ENCODE data around the gene DNAH1. TPM values are rescaled to one million over a fixed set of nuclear protein-coding genes. Genes with fewer than 3 reads are reported as not detected.
"Not testable (repeated sequence)": the region's sequence is repeated elsewhere in the genome, so short reads cannot be mapped to it uniquely, and the experiment has no call there.

DNAH1 gene
- total RNA-seq, 1 donor from 2014 or later: 10.6 TPM

- Mint-ChIP-seq H3K36me3 (ENCODE audit: low read depth) (no peaks in the 10 kb centered on the region), H3K27ac (no peak overlapping the region), H3K9me3 (no peaks in the 10 kb centered on the region), H3K27me3 (no peaks in the 10 kb centered on the region), H3K4me1 (no peaks in the 10 kb centered on the region), H3K4me3 (no peak overlapping the region)
- intact Hi-C loops (cut with micrococcal nuclease): no loop called here
- no peak for DNase-seq
Measured at GRCh38 chr3:52325686-52326085, 9.6 kb downstream of the DNAH1 start.

- intact Hi-C loops (cut with micrococcal nuclease): no loop called here
- Mint-ChIP-seq H3K36me3 (ENCODE audit: low read depth) (no peaks in the 10 kb centered on the region), H3K9me3 (no peaks in the 10 kb centered on the region), H3K4me1 (no peaks in the 10 kb centered on the region), H3K27ac (no peak overlapping the region), H3K4me3 (no peak overlapping the region), H3K27me3 (no peaks in the 10 kb centered on the region)
- DNase-seq: no peak
Measured at GRCh38 chr3:52326976-52327375, 10.9 kb downstream of the DNAH1 start.

DNA sequence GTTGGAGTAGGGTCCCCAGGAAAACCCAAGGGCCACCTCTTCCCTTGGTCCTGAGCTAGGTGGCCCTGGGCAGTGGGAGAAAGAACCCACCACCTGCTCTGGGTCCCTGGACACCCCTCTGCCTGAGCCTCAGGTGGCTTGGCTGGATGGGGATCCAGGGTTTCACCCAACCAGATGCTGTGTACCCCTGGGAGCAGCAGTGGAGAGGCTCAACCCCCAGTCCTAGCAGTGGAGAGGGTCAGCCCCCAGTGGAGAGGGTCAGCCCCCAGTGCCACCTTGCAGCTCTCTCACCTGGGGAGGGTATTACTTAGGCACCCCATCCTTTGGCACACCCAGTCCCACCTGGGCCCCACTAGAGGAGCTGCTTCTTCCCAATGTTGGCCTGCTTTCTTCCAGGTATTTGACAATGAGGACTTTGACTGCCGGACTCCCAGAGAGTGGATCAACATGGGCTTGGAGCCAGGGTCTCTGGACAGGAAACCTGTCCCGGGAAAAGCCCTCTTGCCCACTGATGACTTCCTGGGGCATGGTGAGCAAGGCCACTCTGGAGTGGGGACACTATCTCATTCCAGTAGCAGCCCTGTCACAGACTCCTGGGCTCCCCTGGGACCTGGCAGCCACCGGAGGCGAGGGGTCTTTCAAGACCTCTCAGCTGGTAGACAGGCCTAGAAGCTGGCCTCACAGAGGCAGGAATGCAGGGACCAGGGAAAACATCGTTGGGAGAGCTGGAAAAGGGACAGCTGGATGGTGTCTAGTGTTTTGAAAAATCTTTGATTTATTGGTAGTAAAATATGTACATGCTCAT is 11.6 kb downstream of the DNAH1 start:
- H3K9me3 Mint-ChIP-seq: no peaks in the 10 kb centered on the region
- H3K27me3 Mint-ChIP-seq: no peaks in the 10 kb centered on the region
- H3K27ac Mint-ChIP-seq: no peak overlapping the region
- no peak for DNase-seq
- no peaks in the 10 kb centered on the region for H3K36me3 Mint-ChIP-seq (ENCODE audit: low read depth)
- intact Hi-C loops (cut with micrococcal nuclease): no loop called here
- H3K4me3 Mint-ChIP-seq: no peak overlapping the region
- no peaks in the 10 kb centered on the region for H3K4me1 Mint-ChIP-seq

- DNase-seq: no peak
- H3K4me3 Mint-ChIP-seq: no peak overlapping the region
- no peaks in the 10 kb centered on the region for H3K9me3 Mint-ChIP-seq
- H3K27ac Mint-ChIP-seq: no peak overlapping the region
- H3K36me3 Mint-ChIP-seq (ENCODE audit: low read depth): no peaks in the 10 kb centered on the region
- H3K4me1 Mint-ChIP-seq: no peaks in the 10 kb centered on the region
- intact Hi-C loops (cut with micrococcal nuclease): no loop called here
- H3K27me3 Mint-ChIP-seq: no peaks in the 10 kb centered on the region
Measured at GRCh38 chr3:52328536-52329080, 12.5 kb downstream of the DNAH1 start.

DNA sequence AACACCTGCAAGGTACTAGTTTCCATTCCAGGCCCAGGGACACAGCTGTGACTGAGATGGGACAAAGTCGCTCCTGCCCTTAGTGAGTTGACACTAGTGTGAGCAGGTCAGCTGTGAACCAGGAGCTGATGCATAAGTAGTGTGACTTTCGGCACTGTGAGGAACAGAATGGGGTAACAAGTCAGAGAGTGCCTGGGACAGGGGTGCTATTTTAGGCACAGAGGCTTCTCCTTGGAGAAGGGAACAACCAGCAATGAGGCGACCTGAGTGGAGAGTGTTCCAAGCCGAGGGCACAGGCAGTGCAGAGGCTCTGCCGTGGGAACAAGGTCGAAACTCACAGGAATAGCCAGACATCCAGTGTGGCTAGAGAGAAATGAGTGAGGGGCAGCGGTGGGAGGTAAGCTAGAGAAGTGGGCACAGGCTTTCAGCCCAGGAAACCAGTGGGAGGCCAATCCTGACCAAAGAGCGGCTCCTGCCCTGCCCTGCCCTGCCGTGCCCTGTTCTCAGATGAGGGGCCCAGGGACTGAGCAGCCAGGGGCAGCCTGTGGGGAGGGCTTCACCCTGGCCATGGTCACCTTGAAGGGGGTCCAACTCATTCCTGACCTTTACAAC is 14.2 kb downstream of the DNAH1 start:
- DNase-seq: no peak
- Mint-ChIP-seq H3K36me3 (ENCODE audit: low read depth) (no peaks in the 10 kb centered on the region), H3K4me3 (no peak overlapping the region), H3K9me3 (no peaks in the 10 kb centered on the region), H3K4me1 (no peaks in the 10 kb centered on the region), H3K27ac (no peak overlapping the region), H3K27me3 (no peaks in the 10 kb centered on the region)
- intact Hi-C loops (cut with micrococcal nuclease): loop anchor here (10.0 kb wide), 1 partner anchor 55 kb away; the partner anchor contains the start of gene WDR82

DNA sequence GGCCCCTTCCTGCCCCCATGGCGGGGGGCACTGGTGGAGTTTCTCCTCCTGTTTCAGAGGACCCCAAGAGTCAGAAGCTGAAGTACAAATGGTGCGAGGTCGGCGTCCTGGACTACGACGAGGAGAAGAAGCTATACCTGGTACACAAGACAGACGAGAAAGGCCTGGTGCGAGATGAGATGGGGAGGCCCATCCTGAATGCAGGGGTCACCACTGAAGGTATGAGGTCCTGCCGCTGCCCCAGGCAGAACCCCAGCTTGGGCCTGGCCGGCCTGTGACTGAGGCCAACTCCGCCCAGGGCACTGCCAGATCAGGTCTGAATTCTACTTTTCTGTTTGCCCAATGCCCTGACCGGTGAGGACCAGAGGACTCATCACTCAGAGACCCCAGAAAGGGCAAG is 15.0 kb downstream of the DNAH1 start:
- no peaks in the 10 kb centered on the region for H3K36me3 Mint-ChIP-seq (ENCODE audit: low read depth)
- H3K9me3 Mint-ChIP-seq: no peaks in the 10 kb centered on the region
- no peak for DNase-seq
- H3K27ac Mint-ChIP-seq: no peak overlapping the region
- intact Hi-C loops (cut with micrococcal nuclease): loop anchor here (10.0 kb wide), 1 partner anchor 56 kb away; the partner anchor contains the start of gene WDR82
- no peaks in the 10 kb centered on the region for H3K27me3 Mint-ChIP-seq
- H3K4me3 Mint-ChIP-seq: no peak overlapping the region
- no peaks in the 10 kb centered on the region for H3K4me1 Mint-ChIP-seq

DNA sequence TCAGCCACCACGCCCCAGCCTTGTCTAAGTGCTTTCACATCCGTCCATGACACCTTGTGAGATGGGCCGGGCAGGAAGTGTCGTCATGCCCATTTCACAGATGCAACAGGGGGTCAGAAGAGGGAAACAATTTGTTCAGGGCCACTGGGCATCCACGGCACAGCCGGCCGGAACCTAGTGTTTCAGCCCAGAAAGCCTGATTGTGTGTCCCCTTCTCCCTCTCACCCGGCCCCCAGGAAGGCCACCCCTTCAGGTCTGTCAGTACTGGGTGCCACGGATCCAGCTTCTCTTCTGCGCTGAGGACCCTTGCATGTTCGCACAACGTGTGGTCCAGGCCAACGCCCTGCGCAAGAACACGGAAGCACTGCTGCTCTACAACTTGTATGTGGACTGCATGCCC is 15.8 kb downstream of the DNAH1 start:
- H3K9me3 Mint-ChIP-seq: no peaks in the 10 kb centered on the region
- H3K27me3 Mint-ChIP-seq: no peaks in the 10 kb centered on the region
- peaks cover 2% of the 10 kb centered on the region for H3K4me1 Mint-ChIP-seq
- no peaks in the 10 kb centered on the region for H3K36me3 Mint-ChIP-seq (ENCODE audit: low read depth)
- DNase-seq: no peak
- intact Hi-C loops (cut with micrococcal nuclease): loop anchor here (10.0 kb wide), 1 partner anchor 57 kb away; the partner anchor contains the start of gene WDR82
- H3K4me3 Mint-ChIP-seq: no peak overlapping the region
- H3K27ac Mint-ChIP-seq: no peak overlapping the region

DNA sequence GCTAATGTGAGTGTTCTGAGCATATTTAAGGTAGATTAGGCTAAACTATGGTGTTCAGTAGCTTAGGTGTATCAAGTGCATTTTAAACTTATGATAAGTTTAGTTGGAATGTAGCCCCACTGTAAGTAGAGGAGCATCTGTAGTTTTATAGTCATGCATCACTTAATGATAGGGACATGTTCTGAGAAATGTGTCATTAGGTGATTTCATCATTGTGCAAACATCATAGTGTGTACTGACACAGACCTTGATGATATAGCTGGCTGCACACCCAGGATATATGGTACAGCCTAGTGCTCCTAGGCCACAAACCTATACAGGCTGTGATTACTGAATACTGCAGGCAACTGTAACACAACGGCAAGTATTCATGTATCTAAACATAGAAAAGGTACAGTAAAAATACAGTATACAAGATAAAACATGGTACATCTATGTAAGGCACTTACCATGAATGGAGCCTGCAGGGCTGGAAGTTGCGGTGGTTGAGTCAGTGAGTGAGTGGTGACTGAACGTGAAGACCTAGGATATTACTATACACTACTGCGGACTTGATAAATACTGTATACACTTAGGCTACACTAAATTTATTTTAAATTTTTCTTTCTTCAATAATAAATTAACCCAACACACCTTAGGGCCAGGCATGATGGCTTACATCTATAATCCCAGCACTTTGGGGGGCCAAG is 17.9 kb downstream of the DNAH1 start:
- Mint-ChIP-seq H3K4me1 (peaks cover 2% of the 10 kb centered on the region), H3K27me3 (no peaks in the 10 kb centered on the region), H3K27ac (no peak overlapping the region), H3K4me3 (no peak overlapping the region), H3K9me3 (no peaks in the 10 kb centered on the region), H3K36me3 (ENCODE audit: low read depth) (peaks cover 2% of the 10 kb centered on the region)
- intact Hi-C loops (cut with micrococcal nuclease): loop anchor here (10.0 kb wide), 1 partner anchor 59 kb away; the partner anchor contains the start of gene WDR82
- no peak for DNase-seq

DNA sequence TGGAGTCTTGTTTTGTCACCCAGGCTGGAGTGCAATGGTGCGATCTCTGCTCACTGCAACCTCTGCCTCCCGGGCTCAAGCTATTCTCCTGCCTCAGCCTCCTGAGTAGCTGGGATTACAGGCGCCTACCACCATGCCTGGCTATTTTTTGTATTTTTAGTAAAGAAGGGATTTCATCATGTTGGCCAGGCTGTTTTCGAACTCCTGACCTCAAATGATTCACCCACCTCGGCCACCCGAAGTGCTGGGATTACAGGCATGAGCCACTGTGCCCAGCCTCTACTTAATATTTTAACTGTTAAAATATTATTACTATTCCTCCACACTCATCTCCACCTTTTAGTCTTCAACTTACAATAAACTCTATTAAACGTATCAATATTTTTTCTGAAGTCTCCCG is 22.0 kb downstream of the DNAH1 start:
- H3K27me3 Mint-ChIP-seq, H3K9me3 Mint-ChIP-seq: not testable (repeated sequence)
- intact Hi-C loops (cut with micrococcal nuclease): loop anchor here (10.0 kb wide), 1 partner anchor 63 kb away; the partner anchor contains the start of gene WDR82

DNA sequence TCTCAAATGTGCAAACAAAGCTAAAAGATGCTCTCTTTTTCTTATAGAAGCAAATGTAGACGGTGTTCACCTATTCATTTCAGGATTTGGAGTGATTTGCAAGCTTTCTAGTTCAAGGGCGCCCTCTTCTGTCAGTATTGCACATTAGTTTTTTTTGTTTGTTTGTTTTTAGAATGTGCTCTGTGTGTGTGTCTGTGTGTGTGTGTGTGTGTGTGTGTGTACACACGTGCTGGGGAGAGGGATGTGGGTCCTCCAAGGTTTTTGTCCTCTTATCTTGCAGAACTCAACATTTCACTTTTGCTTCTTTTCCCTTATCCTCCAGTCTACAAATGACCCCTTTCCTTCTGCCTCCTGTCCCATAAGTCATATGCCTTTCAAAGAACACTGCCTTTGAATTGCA is 23.5 kb downstream of the DNAH1 start:
- intact Hi-C loops (cut with micrococcal nuclease): loop anchor here (1.0 to 10.0 kb wide), 4 partner anchors 48 to 119 kb away; partner anchors contain the start of gene WDR82
- Mint-ChIP-seq H3K27ac (no peak overlapping the region), H3K4me1 (peaks cover 9% of the 10 kb centered on the region), H3K36me3 (ENCODE audit: low read depth) (peaks cover 6% of the 10 kb centered on the region), H3K4me3 (no peak overlapping the region), H3K9me3 (no peaks in the 10 kb centered on the region), H3K27me3 (no peaks in the 10 kb centered on the region)
- DNase-seq: peak; percentile 87

More for the DNA sequence above, 22.0 kb downstream of the DNAH1 start:
- not testable (repeated sequence) for H3K27ac Mint-ChIP-seq; H3K4me1 Mint-ChIP-seq; H3K4me3 Mint-ChIP-seq; H3K36me3 Mint-ChIP-seq (ENCODE audit: low read depth); DNase-seq

DNA sequence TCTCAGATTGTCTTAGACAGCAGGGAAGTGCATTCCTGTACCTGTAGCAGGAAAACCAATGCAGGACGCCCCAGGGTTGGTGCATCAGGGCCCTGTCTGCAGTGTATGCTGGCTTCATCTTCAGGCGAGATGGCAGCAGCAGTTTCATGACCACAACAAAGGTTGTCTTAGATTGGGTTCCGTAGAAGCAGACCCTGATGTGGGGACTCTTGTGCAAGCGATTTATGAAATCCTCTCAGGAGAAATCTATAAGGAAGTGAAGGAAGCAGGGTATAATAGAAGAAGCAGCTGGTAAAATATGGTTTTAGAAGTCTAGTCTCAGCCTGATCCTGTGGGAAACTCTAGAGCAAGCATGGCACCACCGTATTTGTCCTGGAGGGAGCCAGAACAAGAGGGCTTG is 25.0 kb downstream of the DNAH1 start:
- H3K4me3 Mint-ChIP-seq: no peak overlapping the region
- peaks cover 9% of the 10 kb centered on the region for H3K4me1 Mint-ChIP-seq
- H3K9me3 Mint-ChIP-seq: no peaks in the 10 kb centered on the region
- DNase-seq: no peak
- H3K27ac Mint-ChIP-seq: no peak overlapping the region
- intact Hi-C loops (cut with micrococcal nuclease): no loop called here
- H3K36me3 Mint-ChIP-seq (ENCODE audit: low read depth): peaks cover 6% of the 10 kb centered on the region
- H3K27me3 Mint-ChIP-seq: no peaks in the 10 kb centered on the region

DNA sequence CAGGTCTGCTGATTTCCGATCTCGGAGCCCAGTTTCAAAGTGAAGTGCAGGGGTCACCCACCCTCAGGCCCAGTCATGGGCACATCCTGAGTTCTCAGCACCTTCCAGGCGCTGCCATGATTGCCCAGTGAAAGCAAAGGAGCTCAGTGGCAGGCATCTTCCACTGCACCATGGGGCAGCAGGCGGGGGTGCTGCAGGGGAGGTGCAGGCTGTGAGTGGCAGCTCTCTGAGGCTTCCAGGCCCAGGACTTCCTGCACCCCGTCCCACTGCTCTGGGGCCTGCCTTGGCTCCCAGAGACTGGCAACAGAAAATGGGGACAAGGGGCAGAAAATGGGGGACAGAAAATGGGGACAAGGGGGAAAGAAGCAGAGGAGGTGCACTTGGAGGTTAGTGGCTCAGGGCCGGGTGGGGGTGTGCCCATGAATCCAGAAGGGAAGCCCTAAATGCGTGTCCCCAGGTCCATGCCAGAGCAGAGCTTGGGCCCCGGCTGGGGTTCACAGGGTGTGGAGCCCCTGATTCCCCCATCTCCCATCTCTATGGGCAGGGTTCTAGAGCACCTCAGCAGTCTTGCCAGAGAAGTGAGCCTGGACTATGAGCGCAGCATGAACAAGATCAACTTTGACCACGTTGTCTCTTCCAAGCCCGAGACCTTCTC is 28.0 kb downstream of the DNAH1 start:
- Mint-ChIP-seq H3K9me3 (no peaks in the 10 kb centered on the region), H3K4me1 (peaks cover 7% of the 10 kb centered on the region), H3K27me3 (no peaks in the 10 kb centered on the region), H3K36me3 (ENCODE audit: low read depth) (peaks cover 12% of the 10 kb centered on the region), H3K27ac (no peak overlapping the region), H3K4me3 (no peak overlapping the region)
- intact Hi-C loops (cut with micrococcal nuclease): no loop called here
- no peak for DNase-seq

DNA sequence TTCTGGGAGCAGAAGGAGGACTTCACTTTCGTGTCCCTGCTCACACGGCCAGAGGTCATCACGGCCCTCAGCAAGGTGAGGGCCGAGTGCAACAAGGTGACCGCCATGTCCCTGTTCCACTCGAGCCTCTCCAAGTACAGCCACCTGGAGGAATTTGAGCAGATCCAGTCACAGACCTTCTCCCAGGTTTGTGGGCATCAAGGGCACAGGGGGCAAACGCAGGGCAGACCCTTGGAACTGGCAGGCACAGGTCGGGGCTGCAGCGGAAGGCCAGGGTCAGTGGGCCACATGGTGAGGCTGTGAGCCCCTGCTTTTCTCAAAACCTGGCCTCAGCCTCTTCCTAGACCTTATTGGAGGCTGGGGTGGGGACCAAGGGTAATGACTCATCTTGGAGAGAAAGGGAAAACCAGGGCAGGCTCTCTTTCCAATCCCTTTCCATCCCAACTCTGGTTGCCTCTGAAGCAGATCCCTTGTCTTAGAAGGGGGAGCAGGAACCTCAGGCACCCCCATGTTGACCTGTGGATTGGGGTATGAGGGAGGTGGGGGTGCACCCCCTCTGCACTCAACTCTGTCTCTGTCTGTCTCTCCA is 29.5 kb downstream of the DNAH1 start:
- H3K9me3 Mint-ChIP-seq: no peaks in the 10 kb centered on the region
- H3K36me3 Mint-ChIP-seq (ENCODE audit: low read depth): peaks cover 9% of the 10 kb centered on the region
- H3K27me3 Mint-ChIP-seq: no peaks in the 10 kb centered on the region
- no peak overlapping the region for H3K27ac Mint-ChIP-seq
- H3K4me3 Mint-ChIP-seq: no peak overlapping the region
- no peak for DNase-seq
- intact Hi-C loops (cut with micrococcal nuclease): no loop called here
- no peaks in the 10 kb centered on the region for H3K4me1 Mint-ChIP-seq
